K562 (cell line): Measurements from ENCODE around the gene ARAP1. TPM values are rescaled to one million over a fixed set of nuclear protein-coding genes. Genes with fewer than 3 reads are reported as not detected.

Experiments used
- ATAC-seq: fragments of 200-7000 bp; cut with Tn5 transposase; 3 replicates; pipeline ENCODE4 v1.9.1; 2020; ENCODE audit warnings: moderate library complexity
- BruUV-seq: library from RNA; stranded (reverse); fragments of 400-500 nt; replicated peaks from 2 replicates; lab custom pipeline; 2021; lab: Mats Ljungman, UMichigan
- CTCF ChIA-PET: fragments of 300-600 bp; formaldehyde crosslinking; extraction: SDS; loops from one replicate; lab custom pipeline; 2021; ENCODE audit warnings: low intra/inter-chr PET ratio; lab: Yijun Ruan, JAX
- POLR2A ChIA-PET: fragments of 300-600, 350-650 bp; sonication (Branson Sonifier 250); formaldehyde crosslinking; extraction: SDS; loops from one replicate; lab custom pipeline; 2021; ENCODE audit warnings: antibody characterized with exemption, inconsistent platforms; lab: Yijun Ruan, JAX
- DNase-seq, 4 experiments: peaks; one replicate each; pipeline versions ENCODE4 v3.0.0 to v3.0.0-alpha.2; 2011 to 2018; ENCODE audit warnings: low spot score in 3 of 4, mixed read lengths in 3 of 4; ENCODE audit errors: extremely low read depth in 1 of 4
- FAIRE-seq: peaks from 2 replicates; lab custom pipeline; 2011; peaks lifted over from hg19 to GRCh38; lab: Jason Lieb, UNC
- H2AFZ ChIP-seq: 2 replicates; pipeline ENCODE4 v1.6.0; 2011; ENCODE audit warnings: low read depth, low read length, control low read depth, inconsistent platforms
- H3K27ac ChIP-seq: fragments of 200-600 bp; 3 replicates; pipeline ENCODE4 v1.8.0; 2011; ENCODE audit warnings: low read depth, mild to moderate bottlenecking, control low read depth, inconsistent platforms, low read length, moderate library complexity, mixed read lengths; ENCODE audit errors: extremely low read depth
- H3K27me3 ChIP-seq, 2 experiments: fragments of 300-600 bp in 1 of 2; 2 replicates in 1 of 2; 3 replicates in 1 of 2; pipeline versions ENCODE4 v1.6.0 to v1.8.0; 2011; ENCODE audit warnings: inconsistent platforms in 2 of 2, low read length in 2 of 2, mild to moderate bottlenecking in 1 of 2, mixed read lengths in 1 of 2, moderate library complexity in 1 of 2; ENCODE audit not compliant: control insufficient read depth in 2 of 2, insufficient read depth in 2 of 2
- H3K36me3 ChIP-seq: fragments of 300-600 bp; 3 replicates; pipeline ENCODE4 v1.8.0; 2011; ENCODE audit warnings: mild to moderate bottlenecking, low read length, inconsistent platforms; ENCODE audit not compliant: control insufficient read depth, insufficient read depth
- H3K4me1 ChIP-seq, 2 experiments: fragments of 200-600 bp in 1 of 2; replicated peaks in 1 of 2; 2 replicates in 1 of 2; 3 replicates in 1 of 2; pipeline versions ENCODE4 v1.5.1 to v1.8.0; 2011; ENCODE audit warnings: inconsistent platforms in 2 of 2, low read length in 2 of 2, mild to moderate bottlenecking in 1 of 2, mixed read lengths in 1 of 2, moderate library complexity in 1 of 2; ENCODE audit not compliant: control insufficient read depth in 2 of 2, insufficient read depth in 2 of 2
- H3K4me2 ChIP-seq: 2 replicates; pipeline ENCODE4 v1.6.1; 2011; ENCODE audit warnings: low read length, control low read depth, inconsistent platforms, mixed read lengths; ENCODE audit not compliant: insufficient read depth
- H3K4me3 ChIP-seq: fragments of 200-600 bp; sonication (generic), shearing (Covaris generic); 2 replicates; pipeline ENCODE4 v1.5.1; 2016; ENCODE audit warnings: control low read depth, inconsistent platforms
- H3K79me2 ChIP-seq: fragments of 200-600 bp; 3 replicates; pipeline ENCODE4 v1.8.0; 2011; ENCODE audit warnings: low read length, inconsistent platforms; ENCODE audit not compliant: control insufficient read depth, insufficient read depth
- H3K9ac ChIP-seq, 2 experiments: 2 replicates each; pipeline versions ENCODE4 v1.6.0 to v1.6.1; 2011; ENCODE audit warnings: low read depth in 2 of 2, low read length in 2 of 2, control low read depth in 1 of 2, inconsistent platforms in 1 of 2, mild to moderate bottlenecking in 1 of 2, mixed read lengths in 1 of 2; ENCODE audit not compliant: insufficient read depth in 1 of 2
- H3K9me1 ChIP-seq: one replicate; pipeline ENCODE4 v1.6.0; 2011; ENCODE audit warnings: inconsistent platforms, mild to moderate bottlenecking, low read length, moderate library complexity; ENCODE audit not compliant: control insufficient read depth, insufficient read depth
- H3K9me3 ChIP-seq: replicated peaks from 2 replicates; pipeline ENCODE4 v1.5.1; 2011; ENCODE audit warnings: low read depth, low read length, inconsistent platforms; ENCODE audit not compliant: control insufficient read depth, insufficient read depth
- H4K20me1 ChIP-seq: replicated peaks from 2 replicates; pipeline ENCODE4 v1.6.1; 2011; ENCODE audit warnings: low read length, inconsistent platforms, mixed read lengths; ENCODE audit not compliant: control insufficient read depth, insufficient read depth
- CC2D1A ChIP-seq: fragments of 450-650 bp; IDR thresholded peaks from 2 replicates; pipeline ENCODE4 v1.6.1; 2017; ENCODE audit warnings: mild to moderate bottlenecking
- CEBPG ChIP-seq, 3 experiments: fragments of 200-800 bp in 1 of 3; sonication (Bioruptor generic) in 1 of 3; sonication (generic) in 1 of 3; formaldehyde crosslinking in 1 of 3; IDR thresholded peaks in 2 of 3; conservative IDR thresholded peaks in 1 of 3; 2 replicates each; pipeline versions ENCODE4 v1.6.1 to v1.8.0; 2016 to 2022; ENCODE audit warnings: missing compliant biosample characterization in 2 of 3, missing genetic modification characterization in 2 of 3, mild to moderate bottlenecking in 1 of 3, missing genetic modification reagents in 1 of 3
- EGR1 ChIP-seq: fragments of 450-650 bp; conservative IDR thresholded peaks from 2 replicates; pipeline ENCODE4 v1.6.1; 2017; ENCODE audit warnings: mild to moderate bottlenecking
- EWSR1 ChIP-seq: fragments of 450-650 bp; IDR thresholded peaks from 2 replicates; pipeline ENCODE4 v1.6.1; 2018; ENCODE audit warnings: borderline replicate concordance, mild to moderate bottlenecking, low read depth, moderate library complexity; ENCODE audit not compliant: partially characterized antibody
- HMG20A ChIP-seq: fragments of 450-650 bp; formaldehyde crosslinking; conservative IDR thresholded peaks from 2 replicates; pipeline ENCODE4 v1.4.0; 2020; ENCODE audit warnings: mild to moderate bottlenecking, mixed read lengths
- NCOA6 ChIP-seq: fragments of 450-650 bp; IDR thresholded peaks from 2 replicates; pipeline ENCODE4 v1.6.1; 2017; ENCODE audit warnings: mild to moderate bottlenecking
- NFRKB ChIP-seq: fragments of 450-650 bp; IDR thresholded peaks from 2 replicates; pipeline ENCODE4 v1.6.1; 2016; ENCODE audit warnings: low read depth
- SMAD1 ChIP-seq: fragments of 150-350 bp; IDR thresholded peaks from 2 replicates; pipeline ENCODE4 v1.6.1; 2014; ENCODE audit warnings: low read length, low read depth; ENCODE audit not compliant: partially characterized antibody
- ZNF561 ChIP-seq: fragments of 450-650 bp; formaldehyde crosslinking; conservative IDR thresholded peaks from 2 replicates; pipeline ENCODE4 v1.4.0; 2020; ENCODE audit warnings: mild to moderate bottlenecking, moderate library complexity
- WGBS: fragments of 100-300 bp; shearing (Covaris generic); methylation state at CpG from one replicate; pipeline ENCODE4 v1.1.6; 2016; ENCODE audit warnings: low coverage, mixed read lengths; ENCODE audit not compliant: insufficient coverage; ENCODE audit errors: missing lambda C conversion rate; 5-methylcytosine and 5-hydroxymethylcytosine counted together
- in situ Hi-C: fragments of 300-500 bp; cut with MboI; formaldehyde crosslinking; loops from 4 replicates; pipeline ENCODE4 v1.15.0; 2018; ENCODE audit warnings: inconsistent platforms, mixed read lengths
- intact Hi-C: fragments of 100-400 bp; cut with micrococcal nuclease; formaldehyde crosslinking; loops from 2 replicates; pipeline ENCODE4 v1.14.2; 2022
- polyA plus RNA-seq, 8 experiments: library from polyadenylated mRNA; depleted of rRNA in 4 of 8; stranded (reverse) in 5 of 8; unstranded in 3 of 8; fragments of >200 nt; fragmentation: Nextera tagmentation in 2 of 8; fragmentation: Illumina TruSeq in 1 of 8; extraction: Ambion mirVana in 2 of 8; extraction: Trizol in 1 of 8; gene quantifications; 2 replicates each; pipeline versions ENCODE4 v1.2.1 to v1.2.3, GENCODE V29; 2011 to 2014; ENCODE audit warnings: inconsistent platforms in 1 of 8, missing spikeins in 1 of 8
- total RNA-seq, 7 experiments: library from RNA; depleted of rRNA in 6 of 7; stranded (reverse); fragments of >200 nt in 6 of 7; fragmentation: Illumina TruSeq in 2 of 7; extraction: Trizol in 2 of 7; gene quantifications; 2 replicates each; pipeline versions ENCODE4 v1.2.1 to v1.2.3, GENCODE V29; 2011 to 2021; ENCODE audit warnings: low replicate concordance in 1 of 7
- TF ChIP-seq, protein P1 (sequence below): sonication (generic); formaldehyde crosslinking; IDR thresholded peaks from 2 replicates; pipeline ENCODE4 v1.5.0; 2020; ENCODE audit warnings: missing genetic modification reagents
- TF ChIP-seq, protein P2 (sequence below): sonication (generic); formaldehyde crosslinking; IDR thresholded peaks from 2 replicates; pipeline ENCODE4 v1.4.0; 2020; ENCODE audit warnings: mild to moderate bottlenecking, missing genetic modification reagents
- TF ChIP-seq, protein P3 (sequence below), 2 experiments: fragments of 200-800 bp in 1 of 2; sonication (Bioruptor generic) in 1 of 2; sonication (generic) in 1 of 2; formaldehyde crosslinking in 1 of 2; IDR thresholded peaks in 1 of 2; conservative IDR thresholded peaks in 1 of 2; 2 replicates each; pipeline versions ENCODE4 v1.5.0 to v1.6.1; 2016 to 2020; ENCODE audit warnings: missing compliant biosample characterization in 1 of 2, missing genetic modification characterization in 1 of 2, missing genetic modification reagents in 1 of 2

ARAP1 gene
- total and polyA plus RNA-seq, 9 of the 15 experiments (the other 6 are each of a cell fraction or from before 2014, with no cell fraction given) = 0.23 to 67.0 (median 24.6) TPM

DNA sequence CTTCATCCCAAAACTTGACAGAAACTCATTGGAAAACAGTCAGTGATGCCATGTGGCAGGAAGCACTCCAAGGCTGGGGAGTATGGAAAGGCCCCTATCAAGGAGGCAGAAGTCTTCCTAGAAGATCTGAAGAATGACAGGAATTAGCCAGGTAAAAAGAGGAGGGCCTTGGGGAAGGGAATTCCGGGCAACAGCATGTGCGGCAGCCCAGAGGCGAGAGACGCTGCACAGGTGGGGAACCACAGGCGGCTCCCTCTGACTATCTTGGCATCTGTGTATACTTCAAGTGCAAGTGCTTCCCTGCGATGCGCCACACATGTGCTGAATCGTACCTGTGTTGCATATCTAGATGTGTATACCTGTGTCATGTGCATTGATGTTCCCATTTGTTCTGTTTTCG is 90.7 kb downstream of the ARAP1 start:
- CTCF ChIA-PET = no interaction called here

More for the DNA sequence above, 90.7 kb downstream of the ARAP1 start:
- WGBS = 8% methylated on average over 9 of the region's 9 CpGs
- BruUV-seq = no TSS peak
- no peak overlapping the region for H3K4me2 ChIP-seq
- H3K27ac ChIP-seq = no peak overlapping the region
- peaks cover 21 to 53% of the 10 kb centered on the region in 2 experiments for H3K27me3 ChIP-seq
- H3K9me3 ChIP-seq = no peaks in the 10 kb centered on the region
- H2AFZ ChIP-seq = no peak overlapping the region
- intact Hi-C loops (no loop called here), in situ Hi-C loops (no loop called here)
- H3K79me2 ChIP-seq = no peaks in the 10 kb centered on the region
- H3K4me3 ChIP-seq = no peak overlapping the region
- H4K20me1 ChIP-seq = peaks cover 7% of the 10 kb centered on the region
- no peaks in the 10 kb centered on the region; a peak in 1 of 5 replicates for H3K4me1 ChIP-seq
- TF ChIP-seq, protein P1, sequence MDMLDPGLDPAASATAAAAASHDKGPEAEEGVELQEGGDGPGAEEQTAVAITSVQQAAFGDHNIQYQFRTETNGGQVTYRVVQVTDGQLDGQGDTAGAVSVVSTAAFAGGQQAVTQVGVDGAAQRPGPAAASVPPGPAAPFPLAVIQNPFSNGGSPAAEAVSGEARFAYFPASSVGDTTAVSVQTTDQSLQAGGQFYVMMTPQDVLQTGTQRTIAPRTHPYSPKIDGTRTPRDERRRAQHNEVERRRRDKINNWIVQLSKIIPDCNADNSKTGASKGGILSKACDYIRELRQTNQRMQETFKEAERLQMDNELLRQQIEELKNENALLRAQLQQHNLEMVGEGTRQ (CRISPR knock-in tag) = no peak
- TF ChIP-seq CC2D1A (no peak), ZNF561 (CRISPR knock-in tag) (no peak), NFRKB (no peak), EWSR1 (no peak), SMAD1 (no peak), CEBPG (CRISPR knock-in tag; IDR thresholded peaks at IDR 0.05) (no peak), CEBPG (tag; conservative IDR thresholded peaks at IDR 0.05 in 1 of 2, IDR thresholded peaks at IDR 0.05 in 1 of 2) (no peak), EGR1 (no peak), HMG20A (CRISPR knock-in tag) (no peak), NCOA6 (no peak)
- TF ChIP-seq, protein P2, sequence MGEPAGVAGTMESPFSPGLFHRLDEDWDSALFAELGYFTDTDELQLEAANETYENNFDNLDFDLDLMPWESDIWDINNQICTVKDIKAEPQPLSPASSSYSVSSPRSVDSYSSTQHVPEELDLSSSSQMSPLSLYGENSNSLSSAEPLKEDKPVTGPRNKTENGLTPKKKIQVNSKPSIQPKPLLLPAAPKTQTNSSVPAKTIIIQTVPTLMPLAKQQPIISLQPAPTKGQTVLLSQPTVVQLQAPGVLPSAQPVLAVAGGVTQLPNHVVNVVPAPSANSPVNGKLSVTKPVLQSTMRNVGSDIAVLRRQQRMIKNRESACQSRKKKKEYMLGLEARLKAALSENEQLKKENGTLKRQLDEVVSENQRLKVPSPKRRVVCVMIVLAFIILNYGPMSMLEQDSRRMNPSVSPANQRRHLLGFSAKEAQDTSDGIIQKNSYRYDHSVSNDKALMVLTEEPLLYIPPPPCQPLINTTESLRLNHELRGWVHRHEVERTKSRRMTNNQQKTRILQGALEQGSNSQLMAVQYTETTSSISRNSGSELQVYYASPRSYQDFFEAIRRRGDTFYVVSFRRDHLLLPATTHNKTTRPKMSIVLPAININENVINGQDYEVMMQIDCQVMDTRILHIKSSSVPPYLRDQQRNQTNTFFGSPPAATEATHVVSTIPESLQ = no peak
- TF ChIP-seq, protein P3, sequence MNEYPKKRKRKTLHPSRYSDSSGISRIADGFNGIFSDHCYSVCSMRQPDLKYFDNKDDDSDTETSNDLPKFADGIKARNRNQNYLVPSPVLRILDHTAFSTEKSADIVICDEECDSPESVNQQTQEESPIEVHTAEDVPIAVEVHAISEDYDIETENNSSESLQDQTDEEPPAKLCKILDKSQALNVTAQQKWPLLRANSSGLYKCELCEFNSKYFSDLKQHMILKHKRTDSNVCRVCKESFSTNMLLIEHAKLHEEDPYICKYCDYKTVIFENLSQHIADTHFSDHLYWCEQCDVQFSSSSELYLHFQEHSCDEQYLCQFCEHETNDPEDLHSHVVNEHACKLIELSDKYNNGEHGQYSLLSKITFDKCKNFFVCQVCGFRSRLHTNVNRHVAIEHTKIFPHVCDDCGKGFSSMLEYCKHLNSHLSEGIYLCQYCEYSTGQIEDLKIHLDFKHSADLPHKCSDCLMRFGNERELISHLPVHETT (CRISPR knock-in tag; conservative IDR thresholded peaks at IDR 0.05 in 1 of 2, IDR thresholded peaks at IDR 0.05 in 1 of 2) = no peak
- H3K9me1 ChIP-seq = no peaks in the 10 kb centered on the region
- no peaks in the 10 kb centered on the region for H3K36me3 ChIP-seq
- FAIRE-seq (no peak), ATAC-seq (no peak), DNase-seq (no peak)
- POLR2A ChIA-PET = no interaction called here
- no peak overlapping the region for H3K9ac ChIP-seq
